ENCODE measurements around the gene IL2RG. TPM values are rescaled to one million over a fixed set of nuclear protein-coding genes. Genes with fewer than 3 reads are reported as not detected.

Gene IL2RG
- total RNA-seq, 2 donors from 2014 or later = 0.52 to 8.2 TPM

DNA sequence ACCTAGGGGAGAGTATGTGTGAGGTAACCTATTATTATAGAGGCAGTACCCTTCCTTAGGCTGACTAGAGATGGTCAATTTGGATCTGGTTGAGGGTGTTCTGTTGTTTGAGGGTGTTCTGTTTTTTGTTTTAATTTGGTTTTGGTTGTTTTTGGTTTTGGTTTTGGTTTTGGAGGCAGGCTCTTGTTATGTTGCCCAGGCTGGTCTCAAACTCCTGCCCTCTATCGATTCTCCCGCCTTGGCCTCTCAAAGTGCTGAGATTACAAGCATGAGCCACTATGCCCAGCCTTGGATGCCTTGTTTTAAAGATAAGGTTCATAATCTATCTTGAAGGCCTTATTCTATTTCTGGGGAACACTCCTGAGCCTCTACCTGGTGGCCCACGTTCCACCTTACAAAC, 5.7 kb downstream of the IL2RG start:
- no peak for TF ChIP-seq POLR2A (IDR thresholded peaks at IDR 0.05)
- TF ChIP-seq CTCF (IDR thresholded peaks at IDR 0.05) = no peak
- Histone ChIP-seq H3K27ac (no peak overlapping the region), H3K36me3 (replicated peaks in 1 of 2; ENCODE audit: insufficient read depth in 1 of 2, low read depth in 2 of 2) (no peaks in the 10 kb centered on the region), H3K4me3 (no peak overlapping the region), H3K4me1 (no peaks in the 10 kb centered on the region), H3K27me3 (no peaks in the 10 kb centered on the region), H3K9me3 (no peaks in the 10 kb centered on the region)
- ATAC-seq (no peak), DNase-seq (no peak)
- intact Hi-C loops (cut with DNase I) = no loop called here
- WGBS, 2 donors = 75 to 86% methylated on average over 3 of the region's 3 CpGs

DNA sequence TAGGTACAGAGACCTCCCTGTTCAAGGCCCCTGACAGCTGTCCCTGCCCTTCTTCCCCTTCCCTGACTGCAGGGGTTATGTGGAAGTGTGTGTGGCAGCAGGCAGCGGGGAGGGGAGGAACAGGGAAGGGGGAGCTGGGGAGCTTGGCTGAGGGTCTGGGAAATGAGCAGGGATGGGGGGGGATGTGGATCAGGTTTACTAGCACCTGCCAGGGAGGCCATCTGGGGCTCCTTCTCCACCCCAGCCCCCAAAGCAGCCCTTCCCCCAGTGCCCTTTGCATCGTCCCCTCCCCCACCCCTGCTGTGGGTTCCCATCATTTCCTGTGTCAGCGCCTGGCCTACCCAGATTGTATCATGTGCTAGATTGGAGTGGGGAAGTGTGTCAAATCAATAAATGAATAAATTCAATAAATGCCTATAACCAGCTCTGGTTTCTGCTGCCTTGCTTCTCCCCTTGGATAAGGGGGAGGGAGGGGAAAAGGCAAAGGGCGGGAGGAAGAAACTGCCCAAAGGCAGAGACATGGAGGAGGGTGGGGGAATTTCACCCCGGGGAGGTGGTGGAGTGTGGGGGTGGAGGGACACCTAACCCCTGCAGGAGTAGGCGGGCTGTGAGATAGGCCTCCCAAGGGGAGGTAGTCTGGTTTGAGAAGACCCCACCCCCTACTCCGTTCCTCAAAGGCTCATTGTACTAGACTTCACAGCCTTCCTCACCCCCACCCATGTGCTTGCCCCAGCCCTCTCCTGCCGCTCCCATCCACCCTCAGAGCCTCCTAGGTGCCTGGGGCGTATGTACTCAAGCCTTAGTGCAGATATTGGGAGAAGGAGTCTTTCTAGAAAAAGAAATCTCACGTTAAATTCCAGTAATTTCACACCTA, 8.0 kb downstream of the IL2RG start:
- Histone ChIP-seq H3K4me1 (peaks cover 6% of the 10 kb centered on the region), H3K27me3 (no peaks in the 10 kb centered on the region), H3K4me3 (no peak overlapping the region), H3K9me3 (no peaks in the 10 kb centered on the region), H3K36me3 (replicated peaks in 1 of 2; ENCODE audit: insufficient read depth in 1 of 2, low read depth in 2 of 2) (no peaks in the 10 kb centered on the region), H3K27ac (peak overlapping the region in 2 of 4 donors; percentile 3 to 21)
- WGBS, 2 donors = 21 to 42% methylated on average over 6 to 8 of the region's 10 CpGs
- TF ChIP-seq POLR2A (IDR thresholded peaks at IDR 0.05) (no peak), CTCF (IDR thresholded peaks at IDR 0.05) (no peak)
- peak in 1 of 4 donors; percentile 14 for DNase-seq
- intact Hi-C loops (cut with DNase I) = no loop called here
- no peak for ATAC-seq

DNA sequence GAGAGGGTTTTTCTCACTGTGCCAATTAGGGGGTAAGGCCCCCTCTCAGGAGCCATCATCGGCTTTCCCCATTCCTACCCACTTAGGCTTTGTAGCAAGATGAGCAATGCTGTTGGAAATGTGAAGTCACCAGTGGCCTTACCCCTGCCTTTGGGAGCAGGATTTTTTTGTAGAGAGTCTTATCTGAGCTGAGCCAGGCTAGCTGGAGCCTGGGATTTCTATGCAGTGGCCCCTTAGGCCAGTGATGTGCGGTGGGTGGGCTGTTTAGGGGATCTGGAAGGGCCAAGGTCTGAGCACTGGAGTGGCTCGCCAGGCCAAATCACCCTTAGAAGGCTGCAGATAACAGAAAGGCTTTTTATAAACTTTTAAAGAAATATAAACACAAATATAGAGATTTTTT, 9.1 kb downstream of the IL2RG start:
- DNase-seq = no peak
- Histone ChIP-seq H3K36me3 (replicated peaks in 1 of 2; ENCODE audit: insufficient read depth in 1 of 2, low read depth in 2 of 2) (no peaks in the 10 kb centered on the region), H3K27me3 (no peaks in the 10 kb centered on the region), H3K9me3 (no peaks in the 10 kb centered on the region), H3K4me3 (no peak overlapping the region), H3K27ac (no peak overlapping the region), H3K4me1 (peaks cover 14% of the 10 kb centered on the region)
- WGBS, 2 donors = 60 to 67% methylated on average over 2 to 3 of the region's 3 CpGs
- intact Hi-C loops (cut with DNase I) = no loop called here
- TF ChIP-seq POLR2A (IDR thresholded peaks at IDR 0.05) (no peak), CTCF (IDR thresholded peaks at IDR 0.05) (no peak)
- ATAC-seq = no peak

DNA sequence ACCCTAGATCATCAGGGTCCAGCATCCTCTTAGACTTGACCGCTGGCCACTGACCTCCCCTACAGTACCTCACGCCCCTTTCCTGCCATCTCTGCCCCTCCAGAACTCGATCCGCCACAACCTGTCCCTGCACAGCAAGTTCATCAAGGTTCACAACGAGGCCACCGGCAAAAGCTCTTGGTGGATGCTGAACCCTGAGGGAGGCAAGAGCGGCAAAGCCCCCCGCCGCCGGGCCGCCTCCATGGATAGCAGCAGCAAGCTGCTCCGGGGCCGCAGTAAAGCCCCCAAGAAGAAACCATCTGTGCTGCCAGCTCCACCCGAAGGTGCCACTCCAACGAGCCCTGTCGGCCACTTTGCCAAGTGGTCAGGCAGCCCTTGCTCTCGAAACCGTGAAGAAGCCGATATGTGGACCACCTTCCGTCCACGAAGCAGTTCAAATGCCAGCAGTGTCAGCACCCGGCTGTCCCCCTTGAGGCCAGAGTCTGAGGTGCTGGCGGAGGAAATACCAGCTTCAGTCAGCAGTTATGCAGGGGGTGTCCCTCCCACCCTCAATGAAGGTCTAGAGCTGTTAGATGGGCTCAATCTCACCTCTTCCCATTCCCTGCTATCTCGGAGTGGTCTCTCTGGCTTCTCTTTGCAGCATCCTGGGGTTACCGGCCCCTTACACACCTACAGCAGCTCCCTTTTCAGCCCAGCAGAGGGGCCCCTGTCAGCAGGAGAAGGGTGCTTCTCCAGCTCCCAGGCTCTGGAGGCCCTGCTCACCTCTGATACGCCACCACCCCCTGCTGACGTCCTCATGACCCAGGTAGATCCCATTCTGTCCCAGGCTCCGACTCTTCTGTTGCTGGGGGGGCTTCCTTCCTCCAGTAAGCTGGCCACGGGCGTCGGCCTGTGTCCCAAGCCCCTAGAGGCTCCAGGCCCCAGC, 10.5 kb downstream of the IL2RG start:
- H3K36me3 ChIP-seq (replicated peaks in 1 of 2; ENCODE audit: insufficient read depth in 1 of 2, low read depth in 2 of 2) = no peaks in the 10 kb centered on the region
- no peak for ATAC-seq
- H3K9me3 ChIP-seq = no peaks in the 10 kb centered on the region
- TF ChIP-seq CTCF (IDR thresholded peaks at IDR 0.05) = no peak
- TF ChIP-seq POLR2A (IDR thresholded peaks at IDR 0.05) = no peak
- 83 to 89% methylated on average over 11 to 27 of the region's 31 CpGs for WGBS, 2 donors
- no peaks in the 10 kb centered on the region for H3K27me3 ChIP-seq
- no peak for DNase-seq
- peaks cover 19% of the 10 kb centered on the region for H3K4me1 ChIP-seq
- H3K4me3 ChIP-seq = no peak overlapping the region
- intact Hi-C loops (cut with DNase I) = no loop called here
- no peak overlapping the region for H3K27ac ChIP-seq
